Prostate gland (tissue), 2 donors: ENCODE data around the gene ANXA2. TPM values are rescaled to one million over a fixed set of nuclear protein-coding genes. Genes with fewer than 3 reads are reported as not detected.
"Not testable (repeated sequence)": the region's sequence is repeated elsewhere in the genome, so short reads cannot be mapped to it uniquely, and the experiment has no call there.

Experiments used
- DNase-seq: peaks from one replicate; pipeline ENCODE4 v3.0.0-alpha.2; 2019; ENCODE audit warnings: low spot score
- H3K27ac ChIP-seq, 2 donors: fragments of 200-600 bp; sonication (generic); 2 replicates each; pipeline ENCODE4 v1.5.1; 2017 to 2019
- H3K27me3 ChIP-seq: fragments of 200-600 bp; sonication (generic); replicated peaks from 2 replicates; pipeline ENCODE4 v1.5.1; 2019; ENCODE audit not compliant: insufficient read depth
- H3K36me3 ChIP-seq, 2 donors: fragments of 200-600 bp; sonication (generic); 1 replicate in 1 of 2; 2 replicates in 1 of 2; pipeline versions ENCODE4 v1.5.1 to v1.8.1; 2017 to 2019
- H3K4me1 ChIP-seq: fragments of 200-600 bp; sonication (generic); replicated peaks from 2 replicates; pipeline ENCODE4 v1.5.1; 2019
- H3K4me3 ChIP-seq, 2 donors: fragments of 200-600 bp; sonication (generic); 2 replicates each; pipeline ENCODE4 v1.5.1; 2017 to 2019
- H3K9me3 ChIP-seq: fragments of 200-600 bp; sonication (generic); 2 replicates; pipeline ENCODE4 v1.5.1; 2017
- POLR2A ChIP-seq: fragments of 450-650 bp; IDR thresholded peaks from one replicate; pipeline ENCODE4 v1.6.1; 2016; ENCODE audit warnings: antibody characterized with exemption, mild to moderate bottlenecking
- POLR2AphosphoS5 ChIP-seq: sonication (generic); formaldehyde crosslinking; IDR thresholded peaks from one replicate; pipeline ENCODE4 v1.6.1; 2017; ENCODE audit warnings: antibody characterized with exemption
- WGBS: methylation state at CpG from one replicate; pipeline ENCODE4 v1.1.5; 2018; 5-methylcytosine and 5-hydroxymethylcytosine counted together
- intact Hi-C: fragments of 100-400 bp; cut with DNase I; formaldehyde crosslinking; loops from one replicate; pipeline ENCODE4 v1.14.2; 2022
- total RNA-seq, 2 donors: library from RNA; depleted of rRNA; stranded (reverse); fragments of >200 nt; gene quantifications; one replicate each; pipeline ENCODE4 v1.1.0, GENCODE V29; 2016
- TF ChIP-seq, protein P1 (sequence below), 4 experiments: fragments of 200-600 bp in 2 of 4; fragments of 450-650 bp in 2 of 4; sonication (generic) in 2 of 4; IDR thresholded peaks; 1 replicate in 3 of 4; 2 replicates in 1 of 4; pipeline ENCODE4 v1.5.1; 2016 to 2019; ENCODE audit warnings: antibody characterized with exemption in 4 of 4, mild to moderate bottlenecking in 2 of 4, moderate library complexity in 2 of 4

ANXA2 gene
- total RNA-seq, 2 donors from 2014 or later: 404 to 595 TPM

DNA sequence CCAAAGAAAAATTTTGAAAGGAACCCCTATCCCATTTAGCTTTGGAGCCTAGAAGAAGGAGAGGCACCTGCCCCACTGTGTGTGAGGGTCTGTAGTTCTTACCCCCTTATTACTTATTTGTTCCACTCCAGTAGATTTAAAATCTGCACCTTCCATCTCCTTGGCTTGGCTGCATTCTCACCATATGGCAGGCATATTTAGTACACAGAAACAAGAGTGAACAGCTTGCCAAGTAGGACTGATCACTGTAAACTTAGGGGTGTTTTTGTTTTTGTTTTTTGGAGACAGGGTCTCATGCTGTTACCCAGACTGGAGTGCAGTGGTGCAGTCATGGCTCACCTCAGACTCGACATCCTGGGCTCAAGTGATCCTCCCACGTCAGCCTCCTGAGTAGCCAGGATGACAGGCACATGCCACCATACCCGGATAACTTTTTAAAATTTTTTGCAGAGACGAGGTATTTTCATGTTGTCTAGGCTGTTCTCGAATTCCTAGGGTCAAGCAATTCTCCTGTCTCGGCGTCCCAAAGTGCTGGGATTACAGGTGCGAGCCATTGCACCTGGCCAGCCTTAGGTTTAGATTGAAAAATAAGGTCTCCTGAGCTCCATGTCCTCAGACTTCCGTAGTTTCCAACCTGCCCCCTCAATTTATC lies 14.1 kb upstream of the ANXA2 start:
- H3K4me1 ChIP-seq: no peaks in the 10 kb centered on the region
- no peaks in the 10 kb centered on the region for H3K27me3 ChIP-seq
- H3K36me3 ChIP-seq: no peaks in the 10 kb centered on the region
- no peak for TF ChIP-seq POLR2AphosphoS5
- no peak for TF ChIP-seq POLR2A
- TF ChIP-seq, protein P1, sequence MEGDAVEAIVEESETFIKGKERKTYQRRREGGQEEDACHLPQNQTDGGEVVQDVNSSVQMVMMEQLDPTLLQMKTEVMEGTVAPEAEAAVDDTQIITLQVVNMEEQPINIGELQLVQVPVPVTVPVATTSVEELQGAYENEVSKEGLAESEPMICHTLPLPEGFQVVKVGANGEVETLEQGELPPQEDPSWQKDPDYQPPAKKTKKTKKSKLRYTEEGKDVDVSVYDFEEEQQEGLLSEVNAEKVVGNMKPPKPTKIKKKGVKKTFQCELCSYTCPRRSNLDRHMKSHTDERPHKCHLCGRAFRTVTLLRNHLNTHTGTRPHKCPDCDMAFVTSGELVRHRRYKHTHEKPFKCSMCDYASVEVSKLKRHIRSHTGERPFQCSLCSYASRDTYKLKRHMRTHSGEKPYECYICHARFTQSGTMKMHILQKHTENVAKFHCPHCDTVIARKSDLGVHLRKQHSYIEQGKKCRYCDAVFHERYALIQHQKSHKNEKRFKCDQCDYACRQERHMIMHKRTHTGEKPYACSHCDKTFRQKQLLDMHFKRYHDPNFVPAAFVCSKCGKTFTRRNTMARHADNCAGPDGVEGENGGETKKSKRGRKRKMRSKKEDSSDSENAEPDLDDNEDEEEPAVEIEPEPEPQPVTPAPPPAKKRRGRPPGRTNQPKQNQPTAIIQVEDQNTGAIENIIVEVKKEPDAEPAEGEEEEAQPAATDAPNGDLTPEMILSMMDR (IDR thresholded peaks at IDR 0.05): no peak
- H3K27ac ChIP-seq: no peak overlapping the region
- intact Hi-C loops: no loop called here
- WGBS: 91% methylated on average over 9 of the region's 9 CpGs
- no peak for DNase-seq
- H3K4me3 ChIP-seq: no peak overlapping the region
- H3K9me3 ChIP-seq: no peaks in the 10 kb centered on the region

DNA sequence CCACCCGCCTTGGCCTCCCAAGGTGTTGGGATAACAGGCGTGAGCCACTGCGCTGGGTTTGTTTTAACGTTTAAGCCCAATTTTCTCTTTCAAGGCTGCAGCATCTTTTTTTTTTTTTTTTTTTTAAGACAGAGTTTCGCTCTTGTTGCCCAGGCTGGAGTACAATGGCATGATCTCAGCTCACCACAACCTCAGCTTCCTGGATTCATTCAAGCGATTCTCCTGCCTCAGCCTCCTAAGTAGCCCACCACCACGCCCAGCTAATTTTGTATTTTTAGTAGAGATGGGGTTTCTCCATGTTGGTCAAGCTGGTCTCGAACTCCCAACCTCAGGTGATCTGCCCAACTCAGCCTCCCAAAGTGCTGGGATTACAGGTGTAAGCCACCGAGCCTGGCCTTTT lies 12.6 kb upstream of the ANXA2 start:
- DNase-seq, H3K27me3 ChIP-seq, H3K27ac ChIP-seq, intact Hi-C loops, H3K9me3 ChIP-seq, H3K4me3 ChIP-seq, H3K36me3 ChIP-seq, H3K4me1 ChIP-seq: not testable (repeated sequence)
- 92% methylated on average over 9 of the region's 9 CpGs for WGBS

DNA sequence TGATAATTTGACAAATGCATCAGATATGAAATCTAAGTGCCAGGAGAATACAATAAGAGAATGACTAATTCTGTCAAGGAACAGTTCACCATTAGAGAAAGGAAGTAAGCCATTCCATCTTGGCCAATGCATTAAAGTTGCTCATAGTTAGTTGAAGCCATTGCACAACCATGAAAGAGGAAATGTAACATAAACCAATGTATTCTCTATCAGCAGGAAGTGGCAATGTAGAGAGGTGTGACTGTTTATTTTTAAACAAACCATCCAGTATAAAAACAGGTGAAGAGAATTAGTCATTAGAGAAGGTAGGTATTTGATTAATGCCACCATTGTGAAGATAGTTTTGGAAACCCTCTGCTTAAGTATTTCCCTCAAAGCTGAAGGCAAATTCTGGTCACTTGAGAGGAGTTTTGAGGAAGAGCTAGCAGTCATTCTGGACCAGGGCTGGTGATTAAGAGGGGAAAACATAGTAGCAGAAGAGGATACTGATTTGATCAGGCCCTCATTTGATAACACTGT lies 10.7 kb upstream of the ANXA2 start:
- Histone ChIP-seq H3K27ac (no peak overlapping the region), H3K9me3 (no peaks in the 10 kb centered on the region), H3K27me3 (no peaks in the 10 kb centered on the region), H3K4me3 (no peak overlapping the region), H3K4me1 (no peaks in the 10 kb centered on the region), H3K36me3 (no peaks in the 10 kb centered on the region)
- TF ChIP-seq, protein P1 (IDR thresholded peaks at IDR 0.05): no peak
- TF ChIP-seq POLR2AphosphoS5: peak; percentile 80
- no peak for TF ChIP-seq POLR2A
- no peak for DNase-seq
- intact Hi-C loops: no loop called here

DNA sequence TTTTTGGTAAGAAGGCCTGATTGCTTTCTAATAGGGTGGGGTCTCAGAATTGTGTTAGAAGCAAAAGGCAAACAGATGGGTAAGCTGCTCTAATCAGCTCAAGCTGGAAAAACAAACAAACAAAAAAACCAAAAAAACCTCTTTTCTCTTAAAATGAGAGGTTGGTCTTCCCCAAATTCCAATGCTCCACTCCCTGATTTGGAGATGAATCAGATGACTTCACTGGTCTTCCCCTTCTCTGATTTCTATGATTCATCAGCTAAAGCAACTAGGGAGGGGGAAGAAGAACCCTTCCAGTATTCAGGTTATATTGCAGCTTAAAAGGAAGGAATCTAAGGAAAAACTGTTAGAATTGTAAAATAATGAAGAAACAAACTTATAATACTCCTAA lies 9.6 kb upstream of the ANXA2 start:
- no peak for TF ChIP-seq POLR2A
- TF ChIP-seq, protein P1 (IDR thresholded peaks at IDR 0.05): no peak
- TF ChIP-seq POLR2AphosphoS5: no peak
- Histone ChIP-seq H3K4me3 (no peak overlapping the region), H3K4me1 (no peaks in the 10 kb centered on the region), H3K27ac (no peak overlapping the region), H3K9me3 (no peaks in the 10 kb centered on the region), H3K36me3 (no peaks in the 10 kb centered on the region), H3K27me3 (no peaks in the 10 kb centered on the region)
- intact Hi-C loops: no loop called here
- no peak for DNase-seq

DNA sequence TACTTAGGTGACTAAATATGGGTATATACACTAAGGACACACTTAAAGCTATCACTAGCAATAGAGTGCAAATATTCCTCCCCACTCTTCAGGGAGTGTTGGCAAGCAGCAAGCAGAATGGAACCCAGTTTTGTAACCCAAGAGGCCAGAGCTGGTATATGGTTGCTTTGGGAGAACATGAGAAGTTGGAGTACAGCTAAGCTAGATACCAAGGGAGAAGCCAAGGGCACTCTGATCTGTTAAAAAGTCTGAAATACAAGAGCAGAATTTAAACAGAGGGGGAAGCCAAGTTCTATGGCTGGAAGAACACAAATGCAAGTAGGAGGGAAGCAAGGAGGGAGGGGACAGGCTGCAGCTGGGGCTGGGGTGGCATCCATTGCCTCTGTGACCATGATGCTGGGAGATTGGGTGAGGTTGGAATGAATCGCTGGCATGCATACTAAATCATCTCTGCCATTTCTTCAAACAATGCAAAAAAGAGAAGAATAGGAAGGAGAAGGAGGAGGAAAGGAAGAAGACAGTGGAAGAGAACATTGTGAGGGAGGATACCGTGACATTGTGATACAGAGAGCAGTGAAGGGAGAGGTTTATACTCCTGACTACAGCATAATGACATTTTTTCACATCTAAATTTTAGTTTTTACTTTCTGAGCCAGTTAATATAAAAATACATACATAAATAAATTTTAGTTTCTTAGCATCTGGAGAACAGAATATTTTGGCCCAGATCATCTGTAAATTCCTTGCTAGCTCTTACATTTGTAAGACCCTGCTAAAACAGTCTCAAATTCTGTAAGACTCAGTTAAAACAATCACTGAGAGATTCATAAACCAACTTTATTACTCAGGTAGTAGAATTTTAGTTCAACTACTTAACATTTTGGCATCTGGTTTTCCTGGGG lies 9.0 kb upstream of the ANXA2 start:
- H3K4me3 ChIP-seq: no peak overlapping the region

More for the DNA sequence above, 9.0 kb upstream of the ANXA2 start:
- WGBS: 63% methylated on average over 2 of the region's 2 CpGs
- intact Hi-C loops: no loop called here
- Histone ChIP-seq H3K9me3 (no peaks in the 10 kb centered on the region), H3K4me1 (no peaks in the 10 kb centered on the region), H3K27me3 (no peaks in the 10 kb centered on the region), H3K36me3 (no peaks in the 10 kb centered on the region), H3K27ac (no peak overlapping the region)
- DNase-seq: no peak
- TF ChIP-seq, protein P1 (IDR thresholded peaks at IDR 0.05): no peak
- no peak for TF ChIP-seq POLR2AphosphoS5
- no peak for TF ChIP-seq POLR2A
